Tibial artery (tissue), 4 donors: ENCODE measurements around the gene RNF149.

ENCODE experiments used
- DNase-seq, 2 donors: peaks; one replicate each; pipeline ENCODE4 v3.0.0-alpha.2; 2019
- H3K27ac ChIP-seq, 2 donors: fragments of 200-600 bp; sonication (generic) in 1 of 2; 1 replicate in 1 of 2; 2 replicates in 1 of 2; pipeline ENCODE4 v1.5.1; 2018 to 2019; ENCODE audit warnings: mild to moderate bottlenecking in 1 of 2
- H3K27me3 ChIP-seq, 2 donors: fragments of 200-600 bp; sonication (generic) in 1 of 2; one replicate each; pipeline versions ENCODE4 v1.5.1 to v1.6.0; 2016 to 2019
- H3K36me3 ChIP-seq, 3 donors: fragments of 200-600 bp; sonication (generic) in 2 of 3; one replicate each; pipeline ENCODE4 v1.5.1; 2016 to 2019; ENCODE audit warnings: mild to moderate bottlenecking in 2 of 3
- H3K4me1 ChIP-seq, 4 donors: fragments of 200-600 bp; sonication (generic) in 2 of 4; 1 replicate in 3 of 4; 2 replicates in 1 of 4; pipeline ENCODE4 v1.5.1; 2016 to 2019
- H3K4me3 ChIP-seq, 2 donors: fragments of 200-600 bp; sonication (generic) in 1 of 2; 1 replicate in 1 of 2; 2 replicates in 1 of 2; pipeline ENCODE4 v1.5.1; 2018 to 2019; ENCODE audit warnings: mild to moderate bottlenecking in 2 of 2
- H3K9me3 ChIP-seq, 3 donors: fragments of 200-600 bp; sonication (generic) in 1 of 3; one replicate each; pipeline ENCODE4 v1.5.1; 2016 to 2019
- intact Hi-C: fragments of 100-400 bp; cut with DNase I; formaldehyde crosslinking; loops from one replicate; pipeline ENCODE4 v1.15.0; 2023; ENCODE audit warnings: low total_unique reads
- TF ChIP-seq, protein P1 (sequence below), 2 experiments: fragments of 200-600 bp in 1 of 2; fragments of 450-650 bp in 1 of 2; IDR thresholded peaks; one replicate each; pipeline ENCODE4 v1.5.1; 2017 to 2019; ENCODE audit warnings: antibody characterized with exemption in 2 of 2, mild to moderate bottlenecking in 1 of 2, moderate library complexity in 1 of 2

The RNF149 gene

GRCh38 chr2:101231240-101231639 lies 77.3 kb downstream of the RNF149 start:
- Histone ChIP-seq H3K27ac (no peak overlapping the region), H3K36me3 (no peaks in the 10 kb centered on the region), H3K9me3 (no peaks in the 10 kb centered on the region), H3K27me3 (no peaks in the 10 kb centered on the region), H3K4me1 (no peaks in the 10 kb centered on the region), H3K4me3 (no peak overlapping the region)
- intact Hi-C loops: no loop called here
- DNase-seq: no peak
- TF ChIP-seq, protein P1, sequence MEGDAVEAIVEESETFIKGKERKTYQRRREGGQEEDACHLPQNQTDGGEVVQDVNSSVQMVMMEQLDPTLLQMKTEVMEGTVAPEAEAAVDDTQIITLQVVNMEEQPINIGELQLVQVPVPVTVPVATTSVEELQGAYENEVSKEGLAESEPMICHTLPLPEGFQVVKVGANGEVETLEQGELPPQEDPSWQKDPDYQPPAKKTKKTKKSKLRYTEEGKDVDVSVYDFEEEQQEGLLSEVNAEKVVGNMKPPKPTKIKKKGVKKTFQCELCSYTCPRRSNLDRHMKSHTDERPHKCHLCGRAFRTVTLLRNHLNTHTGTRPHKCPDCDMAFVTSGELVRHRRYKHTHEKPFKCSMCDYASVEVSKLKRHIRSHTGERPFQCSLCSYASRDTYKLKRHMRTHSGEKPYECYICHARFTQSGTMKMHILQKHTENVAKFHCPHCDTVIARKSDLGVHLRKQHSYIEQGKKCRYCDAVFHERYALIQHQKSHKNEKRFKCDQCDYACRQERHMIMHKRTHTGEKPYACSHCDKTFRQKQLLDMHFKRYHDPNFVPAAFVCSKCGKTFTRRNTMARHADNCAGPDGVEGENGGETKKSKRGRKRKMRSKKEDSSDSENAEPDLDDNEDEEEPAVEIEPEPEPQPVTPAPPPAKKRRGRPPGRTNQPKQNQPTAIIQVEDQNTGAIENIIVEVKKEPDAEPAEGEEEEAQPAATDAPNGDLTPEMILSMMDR (IDR thresholded peaks at IDR 0.05): no peak

- TF ChIP-seq, protein P1 (IDR thresholded peaks at IDR 0.05): no peak
- Histone ChIP-seq H3K36me3 (no peaks in the 10 kb centered on the region), H3K4me1 (no peaks in the 10 kb centered on the region), H3K27ac (no peak overlapping the region), H3K9me3 (no peaks in the 10 kb centered on the region), H3K4me3 (no peak overlapping the region), H3K27me3 (no peaks in the 10 kb centered on the region)
- no peak for DNase-seq
- intact Hi-C loops: no loop called here
Measured at GRCh38 chr2:101230541-101231001, 77.9 kb downstream of the RNF149 start.
